ENCODE measurements around the gene DNAAF3.

DNA sequence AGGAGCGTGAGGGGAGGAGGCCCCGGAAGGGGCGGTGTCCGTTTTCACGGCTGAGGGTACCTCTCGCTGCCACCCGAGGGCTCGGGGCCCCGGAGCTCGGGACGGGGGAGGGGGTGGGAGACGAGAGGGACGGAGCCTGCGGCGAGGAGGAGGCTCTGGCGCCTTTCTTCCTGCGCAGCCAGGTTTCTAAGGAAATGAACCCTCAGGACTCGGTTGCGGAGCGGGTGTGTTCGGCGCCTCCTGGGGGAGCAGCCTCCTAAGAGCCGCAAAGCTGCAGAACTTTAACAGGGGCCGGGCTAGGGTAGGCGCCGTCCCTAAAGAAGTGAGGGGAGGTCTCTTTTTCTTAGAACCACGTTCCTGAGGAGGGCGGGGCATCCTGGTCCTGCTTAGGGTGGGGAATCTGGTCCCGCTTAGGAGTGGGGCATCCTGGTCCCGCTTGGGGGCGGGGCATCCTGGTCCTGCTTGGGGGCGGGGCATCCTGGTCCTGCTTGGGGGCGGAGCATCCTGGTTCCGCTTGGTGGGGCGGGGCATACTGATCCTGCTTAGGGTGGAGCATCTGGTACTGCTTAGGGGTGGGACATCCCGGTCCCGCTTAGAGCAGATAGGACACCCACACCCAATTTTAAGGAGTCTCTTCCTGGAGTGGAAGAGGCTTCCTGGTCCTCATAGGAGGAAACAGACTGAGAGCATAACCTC is 7.4 kb upstream of the DNAAF3 start:
- TF ChIP-seq, protein P1, sequence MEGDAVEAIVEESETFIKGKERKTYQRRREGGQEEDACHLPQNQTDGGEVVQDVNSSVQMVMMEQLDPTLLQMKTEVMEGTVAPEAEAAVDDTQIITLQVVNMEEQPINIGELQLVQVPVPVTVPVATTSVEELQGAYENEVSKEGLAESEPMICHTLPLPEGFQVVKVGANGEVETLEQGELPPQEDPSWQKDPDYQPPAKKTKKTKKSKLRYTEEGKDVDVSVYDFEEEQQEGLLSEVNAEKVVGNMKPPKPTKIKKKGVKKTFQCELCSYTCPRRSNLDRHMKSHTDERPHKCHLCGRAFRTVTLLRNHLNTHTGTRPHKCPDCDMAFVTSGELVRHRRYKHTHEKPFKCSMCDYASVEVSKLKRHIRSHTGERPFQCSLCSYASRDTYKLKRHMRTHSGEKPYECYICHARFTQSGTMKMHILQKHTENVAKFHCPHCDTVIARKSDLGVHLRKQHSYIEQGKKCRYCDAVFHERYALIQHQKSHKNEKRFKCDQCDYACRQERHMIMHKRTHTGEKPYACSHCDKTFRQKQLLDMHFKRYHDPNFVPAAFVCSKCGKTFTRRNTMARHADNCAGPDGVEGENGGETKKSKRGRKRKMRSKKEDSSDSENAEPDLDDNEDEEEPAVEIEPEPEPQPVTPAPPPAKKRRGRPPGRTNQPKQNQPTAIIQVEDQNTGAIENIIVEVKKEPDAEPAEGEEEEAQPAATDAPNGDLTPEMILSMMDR (IDR thresholded peaks at IDR 0.05 in 4 of 5, conservative IDR thresholded peaks at IDR 0.05 in 1 of 5) = no peak
- no peak for TF ChIP-seq POLR2A (IDR thresholded peaks at IDR 0.05)

All from gastrocnemius medialis (tissue), 4 donors.